HEK293 (cell line): Measurements from ENCODE around the gene FOXP1.

ENCODE experiments used
- CTCF ChIA-PET: fragments of 350-600 bp; formaldehyde crosslinking; extraction: SDS; loops from one replicate; lab custom pipeline; 2021; ENCODE audit warnings: antibody characterized with exemption; lab: Yijun Ruan, JAX
- POLR2A ChIA-PET: fragments of 300-600 bp; formaldehyde crosslinking; extraction: SDS; loops from one replicate; lab custom pipeline; 2020; ENCODE audit warnings: antibody characterized with exemption, inconsistent platforms; lab: Yijun Ruan, JAX
- H3K27ac ChIP-seq: fragments of 200-500 bp; sonication (Bioruptor generic); 2 replicates; pipeline ENCODE4 v1.5.1; 2014; ENCODE audit warnings: low read depth, low read length, control low read depth, inconsistent platforms; ENCODE audit errors: extremely low read depth
- H3K36me3 ChIP-seq, 2 experiments: fragments of 200-500 bp in 1 of 2; sonication (Bioruptor generic) in 1 of 2; 1 replicate in 1 of 2; 2 replicates in 1 of 2; pipeline ENCODE4 v1.5.1; 2014 to 2017; ENCODE audit warnings: inconsistent platforms in 2 of 2, low read length in 2 of 2; ENCODE audit not compliant: control insufficient read depth in 2 of 2, insufficient read depth in 1 of 2
- H3K4me1 ChIP-seq: fragments of 200-500 bp; sonication (Bioruptor generic); 2 replicates; pipeline ENCODE4 v1.5.1; 2014; ENCODE audit warnings: mild to moderate bottlenecking, low read length, inconsistent platforms; ENCODE audit not compliant: control insufficient read depth, insufficient read depth
- H3K4me3 ChIP-seq: 2 replicates; pipeline ENCODE4 v1.5.1; 2011; ENCODE audit warnings: low read depth, mild to moderate bottlenecking, control low read depth, low read length, moderate library complexity
- H3K9me3 ChIP-seq: fragments of 200-500 bp; sonication (Bioruptor generic); 2 replicates; pipeline ENCODE4 v1.5.1; 2014; ENCODE audit warnings: low read depth, low read length, inconsistent platforms; ENCODE audit not compliant: control insufficient read depth, insufficient read depth
- BCL11B ChIP-seq: fragments of 450-650 bp; formaldehyde crosslinking; IDR thresholded peaks from 2 replicates; pipeline ENCODE4 v1.5.1; 2016; ENCODE audit warnings: low read depth, missing biosample characterization, missing genetic modification characterization
- GLIS1 ChIP-seq: fragments of 450-650 bp; formaldehyde crosslinking; IDR thresholded peaks from 2 replicates; pipeline ENCODE4 v1.5.1; 2016; ENCODE audit warnings: missing biosample characterization, missing genetic modification characterization
- INSM2 ChIP-seq: fragments of 450-650 bp; formaldehyde crosslinking; IDR thresholded peaks from 2 replicates; pipeline ENCODE4 v1.5.1; 2016; ENCODE audit warnings: missing biosample characterization, missing genetic modification characterization
- YY1 ChIP-seq: fragments of 450-650 bp; formaldehyde crosslinking; IDR thresholded peaks from 2 replicates; pipeline ENCODE4 v1.5.1; 2018; ENCODE audit warnings: missing biosample characterization, missing genetic modification characterization
- YY2 ChIP-seq: fragments of 450-650 bp; formaldehyde crosslinking; IDR thresholded peaks from 2 replicates; pipeline ENCODE4 v1.5.1; 2016; ENCODE audit warnings: missing biosample characterization, missing genetic modification characterization
- ZBTB21 ChIP-seq: fragments of 450-650 bp; formaldehyde crosslinking; IDR thresholded peaks from 2 replicates; pipeline ENCODE4 v1.5.1; 2017; ENCODE audit warnings: missing biosample characterization, missing genetic modification characterization
- ZBTB44 ChIP-seq: fragments of 450-650 bp; IDR thresholded peaks from 2 replicates; pipeline ENCODE4 v1.5.1; 2018; ENCODE audit warnings: missing biosample characterization, mild to moderate bottlenecking, missing genetic modification characterization
- ZEB2 ChIP-seq: fragments of 450-650 bp; formaldehyde crosslinking; IDR thresholded peaks from 2 replicates; pipeline ENCODE4 v1.5.1; 2016; ENCODE audit warnings: missing biosample characterization, missing genetic modification characterization
- ZFP69B ChIP-seq: fragments of 450-650 bp; formaldehyde crosslinking; IDR thresholded peaks from 2 replicates; pipeline ENCODE4 v1.5.1; 2016; ENCODE audit warnings: missing biosample characterization, missing genetic modification characterization
- ZNF121 ChIP-seq: fragments of 450-650 bp; formaldehyde crosslinking; IDR thresholded peaks from 2 replicates; pipeline ENCODE4 v1.5.1; 2016; ENCODE audit warnings: missing biosample characterization, missing genetic modification characterization
- ZNF175 ChIP-seq: fragments of 450-650 bp; formaldehyde crosslinking; IDR thresholded peaks from 2 replicates; pipeline ENCODE4 v1.5.1; 2016; ENCODE audit warnings: missing biosample characterization, missing genetic modification characterization
- ZNF391 ChIP-seq: fragments of 450-650 bp; formaldehyde crosslinking; IDR thresholded peaks from 2 replicates; pipeline ENCODE4 v1.5.1; 2016; ENCODE audit warnings: low read depth, missing biosample characterization, missing genetic modification characterization, borderline replicate concordance
- ZNF416 ChIP-seq: fragments of 450-650 bp; formaldehyde crosslinking; IDR thresholded peaks from 2 replicates; pipeline ENCODE4 v1.5.1; 2016; ENCODE audit warnings: missing biosample characterization, missing genetic modification characterization
- ZNF549 ChIP-seq: fragments of 450-650 bp; IDR thresholded peaks from 2 replicates; pipeline ENCODE4 v1.5.1; 2018; ENCODE audit warnings: missing biosample characterization, missing genetic modification characterization, mild to moderate bottlenecking, inconsistent platforms, moderate library complexity
- ZNF626 ChIP-seq: fragments of 450-650 bp; sonication (Bioruptor Pico); formaldehyde crosslinking; IDR thresholded peaks from 2 replicates; pipeline ENCODE4 v1.5.1; 2018; ENCODE audit warnings: missing biosample characterization, missing genetic modification characterization, inconsistent platforms
- ZNF654 ChIP-seq: fragments of 450-650 bp; formaldehyde crosslinking; IDR thresholded peaks from 2 replicates; pipeline ENCODE4 v1.5.1; 2016; ENCODE audit warnings: low read depth, missing biosample characterization, missing genetic modification characterization
- ZNF701 ChIP-seq: fragments of 450-650 bp; formaldehyde crosslinking; IDR thresholded peaks from 2 replicates; pipeline ENCODE4 v1.5.1; 2016; ENCODE audit warnings: missing biosample characterization, missing genetic modification characterization
- ZNF747 ChIP-seq: fragments of 450-650 bp; formaldehyde crosslinking; IDR thresholded peaks from 2 replicates; pipeline ENCODE4 v1.5.1; 2016; ENCODE audit warnings: missing biosample characterization, missing genetic modification characterization
- ZNF837 ChIP-seq: fragments of 450-650 bp; formaldehyde crosslinking; IDR thresholded peaks from 2 replicates; pipeline ENCODE4 v1.5.1; 2016; ENCODE audit warnings: missing biosample characterization, missing genetic modification characterization
- TF ChIP-seq, protein P1 (sequence below): fragments of 450-650 bp; formaldehyde crosslinking; IDR thresholded peaks from 2 replicates; pipeline ENCODE4 v1.5.1; 2016; ENCODE audit warnings: missing biosample characterization, missing genetic modification characterization

FOXP1 gene

GRCh38 chr3:70988111-70988510, 595.4 kb downstream of the FOXP1 start:
- Histone ChIP-seq H3K36me3 (peaks cover 3 to 30% of the 10 kb centered on the region in 2 experiments; a peak in 2 of 3 replicates), H3K9me3 (no peaks in the 10 kb centered on the region), H3K27ac (no peak overlapping the region), H3K4me3 (no peak overlapping the region), H3K4me1 (peaks cover 6% of the 10 kb centered on the region; the same call in 1 of the 2 replicates)
- TF ChIP-seq BCL11B (tag by site-specific recombination) = no peak
- TF ChIP-seq, protein P1, sequence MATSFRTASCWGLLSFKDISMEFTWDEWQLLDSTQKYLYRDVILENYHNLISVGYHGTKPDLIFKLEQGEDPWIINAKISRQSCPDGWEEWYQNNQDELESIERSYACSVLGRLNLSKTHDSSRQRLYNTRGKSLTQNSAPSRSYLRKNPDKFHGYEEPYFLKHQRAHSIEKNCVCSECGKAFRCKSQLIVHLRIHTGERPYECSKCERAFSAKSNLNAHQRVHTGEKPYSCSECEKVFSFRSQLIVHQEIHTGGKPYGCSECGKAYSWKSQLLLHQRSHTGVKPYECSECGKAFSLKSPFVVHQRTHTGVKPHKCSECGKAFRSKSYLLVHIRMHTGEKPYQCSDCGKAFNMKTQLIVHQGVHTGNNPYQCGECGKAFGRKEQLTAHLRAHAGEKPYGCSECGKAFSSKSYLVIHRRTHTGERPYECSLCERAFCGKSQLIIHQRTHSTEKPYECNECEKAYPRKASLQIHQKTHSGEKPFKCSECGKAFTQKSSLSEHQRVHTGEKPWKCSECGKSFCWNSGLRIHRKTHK = no peak
- no peak for TF ChIP-seq ZNF626 (tag by site-specific recombination)
- TF ChIP-seq ZNF654 (tag by site-specific recombination) = no peak
- TF ChIP-seq ZBTB21 (tag by site-specific recombination) = no peak
- TF ChIP-seq ZNF837 (tag by site-specific recombination) = no peak
- ChIA-PET CTCF (no interaction called here), POLR2A (no interaction called here)

DNA sequence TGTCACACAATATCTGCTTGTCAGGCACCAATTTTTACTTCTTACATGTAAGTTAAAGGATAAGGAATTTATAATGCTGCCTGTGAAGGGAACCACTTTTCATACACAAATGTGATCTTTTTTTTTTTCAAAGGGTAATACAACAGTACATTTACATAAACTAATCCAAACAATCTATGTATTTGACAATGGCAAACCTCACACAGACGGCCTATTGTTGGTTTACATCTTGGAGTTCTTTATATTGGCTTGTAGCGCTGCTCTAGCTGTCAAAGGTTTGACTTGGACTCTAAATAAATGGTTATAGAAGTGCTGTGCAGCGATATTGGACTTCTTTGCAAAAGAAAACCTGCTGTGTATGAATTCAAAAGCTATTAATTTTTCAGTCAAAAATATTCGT, 598.0 kb downstream of the FOXP1 start:
- Histone ChIP-seq H3K4me1 (peaks cover 10% of the 10 kb centered on the region), H3K4me3 (no peak overlapping the region), H3K9me3 (no peaks in the 10 kb centered on the region), H3K36me3 (peaks cover 3 to 30% of the 10 kb centered on the region in 2 experiments; a peak in 2 of 3 replicates), H3K27ac (no peak overlapping the region)
- ChIA-PET CTCF (no interaction called here), POLR2A (no interaction called here)
- no peak for TF ChIP-seq GLIS1 (tag by site-specific recombination)

DNA sequence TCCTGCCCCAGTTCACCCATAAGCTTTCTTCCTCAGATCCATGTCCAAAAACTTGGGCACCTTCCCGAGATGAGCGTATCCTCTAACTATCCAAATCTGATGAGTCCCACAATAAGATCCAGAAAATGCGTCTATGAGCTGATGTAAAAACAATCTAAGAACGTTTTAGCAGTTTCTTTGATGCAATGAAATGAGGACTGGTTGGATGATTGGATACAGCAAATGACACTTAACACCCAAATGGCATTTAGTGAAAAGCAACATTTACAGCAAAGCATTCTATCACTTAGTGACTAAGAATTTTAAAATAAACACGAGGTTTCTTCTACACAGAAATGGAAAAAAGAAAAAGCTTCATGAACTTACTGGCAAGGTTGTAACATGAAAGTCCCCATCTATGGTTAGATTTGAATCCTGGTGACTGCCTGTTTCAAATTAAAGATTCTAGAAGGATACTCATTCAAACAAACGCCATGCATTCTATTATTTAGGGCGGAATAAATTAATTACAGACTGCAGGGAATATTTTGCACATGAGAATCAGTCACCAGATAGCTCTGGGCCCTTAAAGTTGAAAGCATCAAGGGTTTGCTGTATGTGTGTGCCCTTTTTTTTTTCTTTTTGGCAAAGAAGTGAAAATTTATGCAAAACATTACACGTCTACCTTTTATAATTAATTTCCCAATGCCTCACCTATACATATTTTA, 598.6 kb downstream of the FOXP1 start:
- POLR2A ChIA-PET = no interaction called here
- Histone ChIP-seq H3K4me1 (peaks cover 10% of the 10 kb centered on the region), H3K9me3 (no peaks in the 10 kb centered on the region), H3K4me3 (no peak overlapping the region), H3K27ac (no peak overlapping the region), H3K36me3 (peaks cover 3 to 30% of the 10 kb centered on the region in 2 experiments; a peak in 2 of 3 replicates)
- TF ChIP-seq INSM2 (tag by site-specific recombination) (no peak), ZNF175 (tag by site-specific recombination) (no peak), ZEB2 (tag by site-specific recombination) (no peak), ZFP69B (no peak), ZNF701 (tag by site-specific recombination) (no peak), ZNF121 (tag by site-specific recombination) (no peak), ZBTB44 (tag by site-specific recombination) (no peak), ZNF391 (no peak), ZNF747 (tag by site-specific recombination) (no peak), ZNF416 (no peak), YY1 (tag by site-specific recombination) (no peak), ZNF549 (tag by site-specific recombination) (no peak), YY2 (no peak)
- CTCF ChIA-PET = no interaction called here
